Uterus (tissue), 2 donors: ENCODE measurements around the gene ZDHHC8.

Experiments
- POLR2A ChIP-seq, 2 donors: fragments of 450-650 bp; IDR thresholded peaks; one replicate each; pipeline ENCODE4 v1.6.1; 2016; ENCODE audit warnings: antibody characterized with exemption in 2 of 2, mild to moderate bottlenecking in 1 of 2, moderate library complexity in 1 of 2
- TF ChIP-seq, protein P1 (sequence below), 4 experiments: fragments of 200-600 bp in 2 of 4; fragments of 450-650 bp in 2 of 4; sonication (generic) in 2 of 4; IDR thresholded peaks; one replicate each; pipeline ENCODE4 v1.5.1; 2016 to 2019; ENCODE audit warnings: antibody characterized with exemption in 4 of 4, mild to moderate bottlenecking in 2 of 4, moderate library complexity in 1 of 4

DNA sequence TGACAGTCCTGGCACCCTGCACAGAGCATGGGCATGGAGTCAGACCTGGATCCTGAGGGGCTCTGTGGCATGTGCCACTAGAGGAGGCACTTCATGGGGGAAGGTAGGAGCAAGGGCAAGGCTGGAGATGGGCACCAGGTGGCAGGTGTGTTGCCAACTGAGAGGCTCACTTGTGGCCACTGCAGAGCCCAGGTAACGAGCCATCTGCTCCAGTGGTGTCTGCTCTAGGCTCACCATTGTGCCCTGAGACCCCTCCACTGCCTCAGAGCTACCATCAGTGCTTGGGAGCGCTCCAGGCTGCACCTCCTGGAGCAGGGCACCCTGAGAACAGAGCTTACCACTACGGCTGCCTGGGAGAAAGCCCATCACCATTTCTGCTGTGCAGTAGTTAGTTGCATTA, 1.3 kb upstream of the ZDHHC8 start:
- TF ChIP-seq, protein P1, sequence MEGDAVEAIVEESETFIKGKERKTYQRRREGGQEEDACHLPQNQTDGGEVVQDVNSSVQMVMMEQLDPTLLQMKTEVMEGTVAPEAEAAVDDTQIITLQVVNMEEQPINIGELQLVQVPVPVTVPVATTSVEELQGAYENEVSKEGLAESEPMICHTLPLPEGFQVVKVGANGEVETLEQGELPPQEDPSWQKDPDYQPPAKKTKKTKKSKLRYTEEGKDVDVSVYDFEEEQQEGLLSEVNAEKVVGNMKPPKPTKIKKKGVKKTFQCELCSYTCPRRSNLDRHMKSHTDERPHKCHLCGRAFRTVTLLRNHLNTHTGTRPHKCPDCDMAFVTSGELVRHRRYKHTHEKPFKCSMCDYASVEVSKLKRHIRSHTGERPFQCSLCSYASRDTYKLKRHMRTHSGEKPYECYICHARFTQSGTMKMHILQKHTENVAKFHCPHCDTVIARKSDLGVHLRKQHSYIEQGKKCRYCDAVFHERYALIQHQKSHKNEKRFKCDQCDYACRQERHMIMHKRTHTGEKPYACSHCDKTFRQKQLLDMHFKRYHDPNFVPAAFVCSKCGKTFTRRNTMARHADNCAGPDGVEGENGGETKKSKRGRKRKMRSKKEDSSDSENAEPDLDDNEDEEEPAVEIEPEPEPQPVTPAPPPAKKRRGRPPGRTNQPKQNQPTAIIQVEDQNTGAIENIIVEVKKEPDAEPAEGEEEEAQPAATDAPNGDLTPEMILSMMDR (IDR thresholded peaks at IDR 0.05): no peak
- TF ChIP-seq POLR2A (IDR thresholded peaks at IDR 0.05): no peak
